Endothelial cell of umbilical vein (primary cell): Measurements from ENCODE around the gene BRMS1. TPM values are rescaled to one million over a fixed set of nuclear protein-coding genes. Genes with fewer than 3 reads are reported as not detected.

Source experiments
- BruUV-seq: library from RNA; stranded (reverse); fragments of 400-500 nt; replicated peaks from 2 replicates; lab custom pipeline; 2021; lab: Mats Ljungman, UMichigan
- CTCF ChIA-PET: fragments of 300-600, 350-600 bp; sonication (Branson Sonifier 250); formaldehyde crosslinking; loops from one replicate; lab custom pipeline; 2021; ENCODE audit warnings: antibody characterized with exemption, inconsistent platforms; lab: Charles Lee
- POLR2A ChIA-PET: fragments of 300-600, 350-600 bp; sonication (Branson Sonifier 250); formaldehyde crosslinking; loops from one replicate; lab custom pipeline; 2021; ENCODE audit warnings: antibody characterized with exemption, inconsistent platforms; lab: Charles Lee
- DNase-seq: peaks from one replicate; pipeline ENCODE4 v3.0.0-alpha.2; 2011; ENCODE audit warnings: low read depth, low spot score
- FAIRE-seq: peaks from 2 replicates; lab custom pipeline; 2011; peaks lifted over from hg19 to GRCh38; lab: Jason Lieb, UNC
- H2AFZ ChIP-seq: 2 replicates; pipeline ENCODE4 v1.6.0; 2012; ENCODE audit warnings: low read depth, low read length, control low read depth, inconsistent platforms
- H3K27ac ChIP-seq: 2 replicates; pipeline ENCODE4 v1.5.1; 2011; ENCODE audit warnings: low read depth, mild to moderate bottlenecking, control low read depth, low read length, moderate library complexity; ENCODE audit not compliant: insufficient read depth
- H3K27me3 ChIP-seq, 2 experiments: 2 replicates each; pipeline versions ENCODE4 v1.6.0 to v1.6.1; 2011; ENCODE audit warnings: low read length in 2 of 2, mixed read lengths in 1 of 2; ENCODE audit not compliant: control insufficient read depth in 2 of 2, insufficient read depth in 2 of 2
- H3K36me3 ChIP-seq, 2 experiments: 2 replicates in 1 of 2; 3 replicates in 1 of 2; pipeline ENCODE4 v1.5.1; 2011; ENCODE audit warnings: low read length in 2 of 2, mild to moderate bottlenecking in 1 of 2, moderate library complexity in 1 of 2; ENCODE audit not compliant: control insufficient read depth in 2 of 2, insufficient read depth in 2 of 2; ENCODE audit errors: extremely low read depth in 1 of 2
- H3K4me1 ChIP-seq: 3 replicates; pipeline ENCODE4 v1.5.1; 2011; ENCODE audit warnings: mild to moderate bottlenecking, low read length; ENCODE audit not compliant: control insufficient read depth, insufficient read depth; ENCODE audit errors: extremely low read depth
- H3K4me2 ChIP-seq: 2 replicates; pipeline ENCODE4 v1.6.1; 2011; ENCODE audit warnings: low read length, control low read depth, mixed read lengths; ENCODE audit not compliant: insufficient read depth
- H3K4me3 ChIP-seq, 3 experiments: fragments of 200-600 bp in 1 of 3; sonication (generic), shearing (Covaris generic) in 1 of 3; replicated peaks in 1 of 3; 2 replicates each; pipeline ENCODE4 v1.5.1; 2011 to 2016; ENCODE audit warnings: control low read depth in 3 of 3, low read length in 3 of 3, mild to moderate bottlenecking in 2 of 3, inconsistent platforms in 1 of 3, low read depth in 1 of 3, moderate library complexity in 1 of 3; ENCODE audit not compliant: insufficient read depth in 1 of 3
- H3K79me2 ChIP-seq: 2 replicates; pipeline ENCODE4 v1.6.0; 2012; ENCODE audit warnings: low read length, inconsistent platforms; ENCODE audit not compliant: control insufficient read depth, insufficient read depth
- H3K9ac ChIP-seq: replicated peaks from 2 replicates; pipeline ENCODE3; 2011; ENCODE audit warnings: low read length, control low read depth; ENCODE audit not compliant: insufficient read depth; ENCODE audit errors: extremely low read depth
- H3K9me1 ChIP-seq: replicated peaks from 3 replicates; pipeline ENCODE4 v1.6.0; 2011; ENCODE audit warnings: mild to moderate bottlenecking, low read length; ENCODE audit not compliant: control insufficient read depth, insufficient read depth; ENCODE audit errors: extremely low read depth
- H3K9me3 ChIP-seq: replicated peaks from 2 replicates; pipeline ENCODE4 v1.5.1; 2012; ENCODE audit warnings: low read length, inconsistent platforms; ENCODE audit not compliant: control insufficient read depth, insufficient read depth
- H4K20me1 ChIP-seq: replicated peaks from 2 replicates; pipeline ENCODE3; 2011; ENCODE audit warnings: mild to moderate bottlenecking, low read length; ENCODE audit not compliant: control insufficient read depth, insufficient read depth; ENCODE audit errors: extremely low read depth
- EZH2 ChIP-seq: IDR thresholded peaks from 2 replicates; pipeline ENCODE4 v1.6.1; 2012; ENCODE audit warnings: borderline replicate concordance, low read depth, mild to moderate bottlenecking, moderate library complexity, low read length, inconsistent platforms; ENCODE audit not compliant: severe bottlenecking
- FOS ChIP-seq: IDR thresholded peaks from 2 replicates; pipeline ENCODE4 v1.6.1; 2011; ENCODE audit warnings: mild to moderate bottlenecking, low read length, moderate library complexity, borderline replicate concordance; ENCODE audit not compliant: insufficient read depth
- GATA2 ChIP-seq: IDR thresholded peaks from 2 replicates; pipeline ENCODE4 v1.7.0; 2011; ENCODE audit warnings: low read depth, mild to moderate bottlenecking, moderate library complexity, mixed read lengths, low read length; ENCODE audit not compliant: insufficient read length, insufficient read depth
- JUN ChIP-seq: IDR thresholded peaks from 2 replicates; pipeline ENCODE4 v1.6.1; 2011; ENCODE audit warnings: borderline replicate concordance, low read depth; ENCODE audit not compliant: insufficient read length, insufficient read depth
- MYC ChIP-seq: IDR thresholded peaks from one replicate; pipeline ENCODE4 v1.6.1; 2011; ENCODE audit warnings: mild to moderate bottlenecking, low read depth, low read length
- POLR2A ChIP-seq: IDR thresholded peaks from 2 replicates; pipeline ENCODE4 v1.6.1; 2012; ENCODE audit warnings: low read depth, mild to moderate bottlenecking, control low read depth, low read length
- POLR2AphosphoS5 ChIP-seq: IDR thresholded peaks from 2 replicates; pipeline ENCODE4 v1.6.1; 2012; ENCODE audit warnings: low read depth, mild to moderate bottlenecking, control low read depth, low read length, moderate library complexity; ENCODE audit not compliant: insufficient read depth
- dilution Hi-C: fragments of 300-500 bp; cut with MboI; formaldehyde crosslinking; loops from one replicate; pipeline ENCODE4 v1.15.0; 2019; ENCODE audit warnings: low sequenced_read_pairs; ENCODE audit not compliant: extremely low pct_ligation_motif_present
- intact Hi-C: fragments of 100-400 bp; cut with micrococcal nuclease; formaldehyde crosslinking; loops from one replicate; pipeline ENCODE4 v1.10.0; 2022
- polyA plus RNA-seq, 4 experiments: library from polyadenylated mRNA; depleted of rRNA in 3 of 4; stranded (reverse) in 3 of 4; unstranded in 1 of 4; fragments of >200 nt; gene quantifications; 2 replicates each; pipeline versions ENCODE4 v1.2.1 to v1.2.3, GENCODE V29; 2011 to 2012; ENCODE audit warnings: missing spikeins in 1 of 4
- total RNA-seq: library from RNA; stranded (reverse); gene quantifications from 2 replicates; pipeline ENCODE4 v1.2.3, GENCODE V29; 2021
- TF ChIP-seq, protein P1 (sequence below), 2 donors: IDR thresholded peaks; 1 replicate in 1 of 2; 2 replicates in 1 of 2; pipeline ENCODE4 v1.5.1; 2011; ENCODE audit warnings: low read length in 2 of 2, mild to moderate bottlenecking in 2 of 2, moderate library complexity in 2 of 2, control low read depth in 1 of 2, inconsistent platforms in 1 of 2, low read depth in 1 of 2; ENCODE audit not compliant: insufficient read depth in 1 of 2; ENCODE audit errors: extremely low read depth in 1 of 2
- TF ChIP-seq, protein P2 (sequence below): IDR thresholded peaks from 2 replicates; pipeline ENCODE4 v1.6.1; 2011; ENCODE audit not compliant: insufficient read depth, insufficient read length

Gene BRMS1
- total and polyA plus RNA-seq, 2 donors (not counting 3 experiments of a cell fraction or from before 2014, with no cell fraction given): 51.4 to 53.1 TPM

DNA sequence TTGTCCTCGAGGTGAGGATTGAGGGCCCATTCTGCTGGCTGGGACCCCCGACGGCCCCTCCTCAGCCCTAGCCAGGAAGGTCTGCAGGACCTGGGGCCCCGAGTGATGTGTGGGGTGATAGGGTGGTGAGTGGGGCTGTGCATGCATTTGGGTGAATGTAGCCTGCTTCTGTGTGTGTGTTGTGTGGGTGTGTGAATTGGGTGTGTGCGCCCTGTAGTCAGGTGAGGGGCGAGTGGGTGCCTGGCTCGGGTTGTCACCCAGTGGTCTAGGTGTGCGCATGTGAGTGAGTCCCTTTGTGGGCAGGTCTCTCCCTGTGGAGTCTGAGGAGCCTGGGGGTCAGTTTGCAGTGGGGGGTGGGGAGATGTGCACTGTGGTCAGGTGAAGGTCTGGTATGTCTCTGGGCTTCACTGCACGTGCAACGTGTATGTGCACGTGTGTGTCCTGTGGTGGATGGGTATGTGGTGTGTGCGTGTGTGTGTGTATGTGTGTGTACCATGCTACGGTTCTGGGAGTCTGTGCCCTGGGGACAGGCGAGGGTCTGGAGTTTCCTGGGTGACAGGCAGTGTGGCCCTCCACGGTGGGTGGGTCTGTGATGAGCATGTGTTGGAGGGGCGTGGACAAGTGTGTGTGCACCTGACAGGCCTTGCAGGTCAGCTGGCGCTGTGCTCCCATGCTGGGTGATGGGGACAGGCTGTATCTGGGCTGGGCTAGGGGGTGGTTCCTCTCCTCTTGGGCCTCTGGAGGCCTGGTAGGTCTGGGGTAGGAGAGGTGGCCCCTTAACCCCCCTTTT, 52.2 kb downstream of the BRMS1 start:
- intact Hi-C loops: no loop called here
- no TSS peak for BruUV-seq
- H3K27me3 ChIP-seq: peaks cover 20 to 22% of the 10 kb centered on the region in 2 experiments
- no peak overlapping the region for H3K4me2 ChIP-seq
- POLR2A ChIA-PET: no interaction called here
- H3K9me3 ChIP-seq: no peaks in the 10 kb centered on the region
- H3K36me3 ChIP-seq: no peaks in the 10 kb centered on the region
- no peak overlapping the region for H3K27ac ChIP-seq
- peaks cover 9% of the 10 kb centered on the region for H3K79me2 ChIP-seq
- no peaks in the 10 kb centered on the region for H4K20me1 ChIP-seq
- no peak overlapping the region for H3K4me3 ChIP-seq
- H2AFZ ChIP-seq: no peak overlapping the region
- H3K9me1 ChIP-seq: no peaks in the 10 kb centered on the region
- H3K9ac ChIP-seq: no peak overlapping the region
- TF ChIP-seq POLR2AphosphoS5 (no peak), MYC (no peak), JUN (no peak), GATA2 (no peak), POLR2A (no peak), FOS (no peak), EZH2 (no peak)
- TF ChIP-seq, protein P1, sequence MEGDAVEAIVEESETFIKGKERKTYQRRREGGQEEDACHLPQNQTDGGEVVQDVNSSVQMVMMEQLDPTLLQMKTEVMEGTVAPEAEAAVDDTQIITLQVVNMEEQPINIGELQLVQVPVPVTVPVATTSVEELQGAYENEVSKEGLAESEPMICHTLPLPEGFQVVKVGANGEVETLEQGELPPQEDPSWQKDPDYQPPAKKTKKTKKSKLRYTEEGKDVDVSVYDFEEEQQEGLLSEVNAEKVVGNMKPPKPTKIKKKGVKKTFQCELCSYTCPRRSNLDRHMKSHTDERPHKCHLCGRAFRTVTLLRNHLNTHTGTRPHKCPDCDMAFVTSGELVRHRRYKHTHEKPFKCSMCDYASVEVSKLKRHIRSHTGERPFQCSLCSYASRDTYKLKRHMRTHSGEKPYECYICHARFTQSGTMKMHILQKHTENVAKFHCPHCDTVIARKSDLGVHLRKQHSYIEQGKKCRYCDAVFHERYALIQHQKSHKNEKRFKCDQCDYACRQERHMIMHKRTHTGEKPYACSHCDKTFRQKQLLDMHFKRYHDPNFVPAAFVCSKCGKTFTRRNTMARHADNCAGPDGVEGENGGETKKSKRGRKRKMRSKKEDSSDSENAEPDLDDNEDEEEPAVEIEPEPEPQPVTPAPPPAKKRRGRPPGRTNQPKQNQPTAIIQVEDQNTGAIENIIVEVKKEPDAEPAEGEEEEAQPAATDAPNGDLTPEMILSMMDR (IDR thresholded peaks at IDR 0.05; ENCODE audit: extremely low read depth in 1 of 2, insufficient read depth in 1 of 2, low read depth in 1 of 2, low read length in 2 of 2): no peak
- TF ChIP-seq, protein P2, sequence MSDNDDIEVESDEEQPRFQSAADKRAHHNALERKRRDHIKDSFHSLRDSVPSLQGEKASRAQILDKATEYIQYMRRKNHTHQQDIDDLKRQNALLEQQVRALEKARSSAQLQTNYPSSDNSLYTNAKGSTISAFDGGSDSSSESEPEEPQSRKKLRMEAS: no peak
- FAIRE-seq: no peak
- dilution Hi-C loops: no loop called here
- no peak for DNase-seq
- CTCF ChIA-PET: no interaction called here
- peaks cover 13% of the 10 kb centered on the region for H3K4me1 ChIP-seq
